Raji (cell line): ENCODE measurements around the gene HTRA3.

Experiments used
- POLR2A ChIP-seq: IDR thresholded peaks from 2 replicates; pipeline ENCODE4 v1.6.1; 2011; ENCODE audit warnings: low read depth, low read length, control low read depth; ENCODE audit not compliant: insufficient read depth

Gene HTRA3

GRCh38 chr4:8330821-8331574, 61.4 kb downstream of the HTRA3 start:
- TF ChIP-seq POLR2A, result no peak

GRCh38 chr4:8331575-8331955, 62.0 kb downstream of the HTRA3 start:
- TF ChIP-seq POLR2A, result no peak

DNA sequence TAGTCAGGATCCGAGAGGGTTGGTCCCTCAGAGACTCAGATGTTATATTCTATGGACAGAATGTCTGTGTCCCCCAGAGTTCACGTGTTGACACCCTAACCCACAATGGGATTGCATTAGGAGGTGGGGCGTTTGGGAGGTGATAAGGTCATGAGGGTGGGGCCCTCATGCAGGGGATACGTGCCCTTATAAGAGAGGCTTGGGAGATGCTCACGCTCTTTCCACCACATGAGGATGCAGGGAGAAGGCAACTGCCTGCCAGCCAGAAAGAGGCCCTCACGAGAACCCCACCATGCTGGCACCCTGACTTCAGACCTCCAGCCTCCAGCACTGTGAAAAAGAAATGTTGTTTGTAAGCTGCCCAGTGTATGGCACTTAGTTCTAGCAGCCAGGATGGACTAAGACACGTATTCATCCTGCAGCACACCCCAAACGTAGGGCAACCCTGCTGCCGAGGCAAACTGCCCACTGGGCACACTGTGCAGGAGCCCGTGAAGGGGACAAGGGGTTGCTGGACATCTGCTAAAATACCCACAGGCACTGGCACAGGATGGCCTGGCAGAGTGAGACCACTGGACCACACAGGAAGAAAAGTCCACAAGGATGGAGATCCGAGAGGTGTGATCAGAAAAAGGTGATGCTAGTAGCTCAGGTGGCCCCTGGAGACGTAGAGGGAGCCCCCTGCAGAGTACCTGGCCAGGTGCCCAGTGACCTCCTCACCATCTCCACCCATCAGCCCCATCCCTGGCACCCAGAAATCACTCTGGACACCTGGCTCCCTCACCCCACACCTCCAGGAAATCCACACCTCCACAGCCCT, 62.7 kb downstream of the HTRA3 start:
- no peak for TF ChIP-seq POLR2A

DNA sequence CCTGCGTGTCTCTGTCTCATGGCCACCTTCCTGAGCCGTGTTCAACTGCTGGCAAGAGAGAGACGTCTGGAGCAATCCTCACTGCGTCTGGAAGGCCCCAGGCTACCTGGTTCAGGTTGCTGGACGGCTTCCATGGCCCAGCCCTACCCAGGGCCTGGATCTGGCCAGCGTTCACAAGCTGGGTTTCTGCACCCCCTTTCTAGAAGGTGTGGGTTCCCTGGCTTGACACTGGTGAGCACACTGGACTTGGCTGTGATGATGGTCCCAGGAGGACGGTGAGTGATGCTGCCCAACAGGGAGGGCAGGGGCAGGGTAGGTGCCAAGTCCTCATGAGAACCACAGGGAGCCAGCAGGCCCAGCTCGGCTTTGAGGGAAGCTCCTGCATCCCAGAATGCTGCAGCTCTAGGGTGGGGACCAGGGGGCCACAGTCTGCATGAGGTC, 63.4 kb downstream of the HTRA3 start:
- no peak for TF ChIP-seq POLR2A

GRCh38 chr4:8333726-8334460, 64.3 kb downstream of the HTRA3 start:
- no peak for TF ChIP-seq POLR2A

- no peak for TF ChIP-seq POLR2A
These were observed 65.4 kb downstream of the HTRA3 start for GRCh38 chr4:8334786-8335460.

DNA sequence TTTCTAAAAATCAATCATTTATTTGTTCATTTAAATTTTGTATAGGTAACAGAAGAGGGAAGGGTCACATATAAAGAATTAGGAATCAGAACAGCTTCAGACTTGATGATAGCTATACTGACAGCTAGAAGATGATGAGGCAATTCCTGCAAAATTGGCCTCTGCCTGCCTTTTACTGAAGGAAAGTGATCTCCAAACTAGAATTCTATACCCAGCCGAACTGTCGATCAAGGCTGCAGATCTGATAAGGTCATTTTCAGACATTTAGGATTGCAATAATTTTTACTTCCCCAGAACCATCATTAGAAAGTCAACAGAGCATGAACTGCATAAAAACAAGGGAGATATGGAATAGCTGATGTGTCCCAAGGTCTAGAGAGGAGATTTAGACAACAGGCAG, 66.3 kb downstream of the HTRA3 start:
- TF ChIP-seq POLR2A, result no peak

DNA sequence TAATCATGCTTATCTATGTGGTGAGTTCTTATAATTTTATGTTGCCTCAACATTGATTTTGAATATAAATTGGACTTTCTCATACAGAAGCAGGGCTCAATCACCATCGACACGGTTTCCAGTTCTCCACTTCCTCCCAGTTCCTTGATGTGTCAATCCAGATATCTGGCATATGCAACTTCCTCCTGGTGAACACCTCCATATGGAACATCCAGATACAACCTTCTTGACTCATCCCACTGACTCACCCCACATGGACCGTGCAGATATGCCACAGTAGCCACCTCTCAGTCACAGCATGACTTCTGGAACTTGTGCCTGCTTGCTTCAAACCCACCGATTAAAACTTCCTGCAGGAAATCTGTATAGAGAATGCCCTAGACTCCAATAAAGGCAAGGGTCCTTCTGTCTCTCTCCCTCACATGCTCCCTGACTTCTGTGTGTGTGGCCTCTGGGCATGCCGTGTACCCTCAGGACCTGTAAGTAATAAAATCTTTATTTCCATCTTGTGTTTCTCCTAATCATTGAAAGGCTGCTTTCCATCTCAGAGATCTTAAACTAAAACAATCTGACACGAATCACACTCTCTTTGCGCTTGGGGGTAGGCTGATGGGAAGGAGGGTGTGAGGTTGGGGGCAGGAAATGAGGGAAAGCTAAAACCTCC, 67.0 kb downstream of the HTRA3 start:
- no peak for TF ChIP-seq POLR2A

DNA sequence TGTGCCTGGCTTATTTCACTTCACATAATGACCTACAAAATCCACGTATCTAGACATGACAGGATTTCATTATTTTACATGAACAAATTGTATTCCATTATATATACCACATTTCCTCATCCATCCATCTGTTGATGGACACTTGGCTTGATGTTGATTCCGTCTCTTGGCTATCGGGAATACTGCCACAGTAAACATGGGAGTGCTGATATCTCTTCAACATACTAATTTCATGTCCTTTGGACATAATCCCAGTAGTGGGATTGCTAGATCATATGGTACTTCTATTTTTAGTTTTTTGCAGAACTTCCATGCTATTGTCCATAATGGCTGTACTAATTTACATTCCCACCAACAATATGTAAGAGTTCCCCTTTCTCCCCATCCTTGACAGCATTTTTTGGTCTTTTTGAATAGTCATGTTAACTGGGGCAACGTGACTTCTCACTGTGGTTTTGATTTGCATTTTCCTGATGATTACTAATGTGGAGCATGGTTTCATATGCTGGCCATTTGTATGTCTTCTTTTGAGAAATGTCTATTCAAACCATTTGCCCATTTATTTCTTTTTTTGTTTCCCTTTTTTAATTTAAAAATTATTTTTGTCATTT, 68.9 kb downstream of the HTRA3 start:
- TF ChIP-seq POLR2A, result no peak

DNA sequence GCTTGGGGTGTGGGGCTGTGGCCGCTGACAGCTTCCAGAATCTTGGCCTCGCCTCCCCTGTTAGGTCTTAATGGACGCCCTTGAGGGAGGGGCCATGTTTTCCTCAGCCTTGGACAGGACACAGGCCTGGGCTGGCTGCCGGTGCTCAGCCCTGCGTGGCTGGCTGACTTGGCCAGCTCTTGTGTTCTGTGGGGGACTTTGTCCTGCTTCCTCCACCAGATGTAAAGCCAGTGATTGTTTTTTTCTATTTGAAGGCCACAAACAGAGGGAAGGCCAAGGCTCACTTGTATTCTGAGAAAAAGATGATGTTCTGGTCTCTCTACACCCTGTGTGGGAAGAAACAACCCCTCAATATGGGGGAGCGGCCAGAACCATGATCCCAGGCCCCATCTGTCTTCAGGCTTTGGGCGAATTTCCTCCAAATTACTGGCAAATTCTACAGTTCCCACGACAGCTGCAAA, 71.3 kb downstream of the HTRA3 start:
- TF ChIP-seq POLR2A, result no peak

- no peak for TF ChIP-seq POLR2A
These were observed 72.1 kb downstream of the HTRA3 start for GRCh38 chr4:8341691-8342090.

DNA sequence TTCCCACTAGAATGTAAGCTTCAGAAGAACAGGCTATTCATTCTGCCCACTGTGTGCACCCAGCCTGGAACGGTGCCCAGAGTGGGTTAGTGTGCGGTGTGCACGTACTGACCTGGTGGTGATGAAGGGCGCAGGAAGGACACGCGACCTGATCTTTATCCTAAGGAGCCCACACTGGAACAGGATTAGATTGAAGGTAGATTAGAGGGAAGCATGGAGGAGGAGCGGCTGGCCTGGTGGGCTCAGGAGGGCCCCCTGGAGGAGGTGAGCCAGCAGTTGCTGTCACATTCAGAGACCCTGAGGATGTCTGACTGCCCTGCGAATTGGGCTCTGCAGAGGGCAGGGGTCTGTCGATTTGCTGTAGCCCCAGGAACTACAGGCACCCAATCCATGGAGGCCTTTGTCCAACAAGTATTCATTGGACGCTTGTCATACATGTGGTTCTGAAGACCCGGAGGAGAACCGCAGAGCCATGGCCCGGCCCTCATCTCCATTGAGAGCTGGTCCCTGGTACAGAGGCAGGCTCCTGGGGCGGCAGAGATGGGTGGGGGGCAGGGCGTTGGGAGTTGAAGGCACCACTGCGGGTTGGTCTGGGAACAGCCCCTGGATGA, 73.2 kb downstream of the HTRA3 start:
- no peak for TF ChIP-seq POLR2A

DNA sequence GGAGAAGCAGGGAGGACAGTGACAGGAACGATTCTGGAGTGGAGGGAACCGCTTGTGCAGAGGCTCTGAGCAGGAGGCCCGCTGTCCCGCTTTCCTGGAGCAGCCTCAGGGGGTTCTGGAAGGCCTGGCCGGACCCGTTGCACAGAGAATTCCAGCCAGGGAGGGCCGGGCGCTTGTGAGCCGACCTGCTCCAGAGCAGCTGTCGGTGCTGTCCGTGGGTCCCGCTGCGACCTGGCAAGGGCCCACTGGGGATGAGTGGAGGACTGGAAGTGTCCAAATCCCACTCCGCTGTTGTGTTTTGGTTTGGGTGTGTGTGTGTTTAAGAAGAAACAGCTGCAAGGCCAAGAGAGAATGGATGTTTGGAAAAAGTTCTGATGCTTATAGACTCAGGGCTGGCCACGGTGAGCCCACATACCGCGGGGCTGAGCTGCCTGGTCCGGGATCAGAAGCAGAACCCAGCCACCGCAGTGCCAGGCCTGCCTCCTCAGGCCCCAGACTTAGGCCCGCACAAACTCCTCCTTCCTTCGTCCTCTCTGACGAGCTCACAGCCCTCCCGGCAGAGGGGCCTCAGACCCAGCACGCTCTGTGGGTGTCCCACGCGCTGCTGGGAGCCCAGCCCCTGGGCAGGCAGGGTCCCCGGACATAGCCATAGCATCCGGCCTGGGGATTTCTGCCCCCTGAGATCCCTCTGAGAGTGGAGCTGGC, 73.9 kb downstream of the HTRA3 start:
- no peak for TF ChIP-seq POLR2A

- no peak for TF ChIP-seq POLR2A
These were observed 74.4 kb downstream of the HTRA3 start for GRCh38 chr4:8343967-8344331.

- no peak for TF ChIP-seq POLR2A
These were observed 74.8 kb downstream of the HTRA3 start for GRCh38 chr4:8344377-8344776.
